ENCODE measurements around the gene COX14. TPM values are rescaled to one million over a fixed set of nuclear protein-coding genes. Genes with fewer than 3 reads are reported as not detected.
"Not testable (repeated sequence)": the region's sequence is repeated elsewhere in the genome, so short reads cannot be mapped to it uniquely, and the experiment has no call there.

The COX14 gene
- total RNA-seq, 1 donor from 2014 or later: 73.1 TPM

DNA sequence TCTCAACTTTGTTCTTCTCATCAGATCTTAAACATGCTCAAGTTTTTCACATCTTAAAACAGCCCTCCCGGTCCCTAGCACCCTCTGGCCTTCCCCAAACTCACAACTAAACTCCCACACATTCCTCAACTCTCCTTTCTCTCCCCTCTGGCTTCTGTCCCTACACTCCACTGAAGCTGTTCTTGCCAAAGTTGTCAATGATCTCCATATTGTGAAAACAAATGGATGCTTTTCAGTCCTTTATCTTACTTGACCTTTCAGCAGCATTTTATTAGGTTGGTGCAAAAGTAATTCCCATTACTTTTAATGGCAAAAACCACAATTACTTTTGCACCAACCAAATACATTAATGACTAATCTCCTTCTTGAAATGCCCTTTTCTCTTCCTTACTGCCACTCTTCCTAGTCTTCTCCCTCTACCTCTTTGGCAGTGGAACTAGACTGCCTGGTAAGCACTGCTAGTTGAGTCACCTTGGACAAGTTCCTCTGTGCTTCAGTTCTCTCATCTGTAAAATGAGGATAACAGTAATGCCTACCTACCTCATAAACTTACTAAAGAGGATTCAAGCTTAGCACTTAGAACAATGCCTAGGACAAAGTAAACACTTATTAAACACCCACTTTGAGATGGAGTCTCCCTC, 39.1 kb downstream of the COX14 start:
- no peak overlapping the region for H3K4me3 ChIP-seq (ENCODE audit: low read depth, low read length)
- TF ChIP-seq, protein P1, sequence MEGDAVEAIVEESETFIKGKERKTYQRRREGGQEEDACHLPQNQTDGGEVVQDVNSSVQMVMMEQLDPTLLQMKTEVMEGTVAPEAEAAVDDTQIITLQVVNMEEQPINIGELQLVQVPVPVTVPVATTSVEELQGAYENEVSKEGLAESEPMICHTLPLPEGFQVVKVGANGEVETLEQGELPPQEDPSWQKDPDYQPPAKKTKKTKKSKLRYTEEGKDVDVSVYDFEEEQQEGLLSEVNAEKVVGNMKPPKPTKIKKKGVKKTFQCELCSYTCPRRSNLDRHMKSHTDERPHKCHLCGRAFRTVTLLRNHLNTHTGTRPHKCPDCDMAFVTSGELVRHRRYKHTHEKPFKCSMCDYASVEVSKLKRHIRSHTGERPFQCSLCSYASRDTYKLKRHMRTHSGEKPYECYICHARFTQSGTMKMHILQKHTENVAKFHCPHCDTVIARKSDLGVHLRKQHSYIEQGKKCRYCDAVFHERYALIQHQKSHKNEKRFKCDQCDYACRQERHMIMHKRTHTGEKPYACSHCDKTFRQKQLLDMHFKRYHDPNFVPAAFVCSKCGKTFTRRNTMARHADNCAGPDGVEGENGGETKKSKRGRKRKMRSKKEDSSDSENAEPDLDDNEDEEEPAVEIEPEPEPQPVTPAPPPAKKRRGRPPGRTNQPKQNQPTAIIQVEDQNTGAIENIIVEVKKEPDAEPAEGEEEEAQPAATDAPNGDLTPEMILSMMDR (conservative IDR thresholded peaks at IDR 0.05; ENCODE audit: low read depth, low read length): no peak
- DNase-seq (ENCODE audit: low read depth): no peak

DNA sequence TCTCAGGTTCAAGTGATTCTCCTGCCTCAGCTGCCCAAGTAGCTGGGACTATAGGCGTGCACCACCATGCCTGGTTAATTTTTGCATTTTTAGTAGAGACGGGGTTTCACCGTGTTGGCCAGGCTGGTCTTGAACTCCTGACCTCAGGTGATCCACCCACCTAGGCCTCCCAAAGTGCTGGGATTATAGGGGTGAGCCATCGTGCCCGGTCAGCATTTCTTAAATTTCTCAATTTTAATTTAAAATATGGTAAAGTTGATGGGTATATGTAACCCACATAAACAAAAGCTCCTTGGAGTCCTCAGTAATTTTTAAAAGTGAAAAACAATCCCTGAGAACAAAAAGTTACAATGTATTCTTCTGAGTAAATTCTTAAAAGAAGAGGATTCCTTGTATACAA, 42.9 kb downstream of the COX14 start:
- DNase-seq (ENCODE audit: low read depth); H3K4me3 ChIP-seq (ENCODE audit: low read depth, low read length): not testable (repeated sequence)

GRCh38 chr12:50156641-50157040, 44.6 kb downstream of the COX14 start:
- DNase-seq (ENCODE audit: low read depth): no peak
- TF ChIP-seq, protein P1 (conservative IDR thresholded peaks at IDR 0.05; ENCODE audit: low read depth, low read length): no peak

GRCh38 chr12:50157259-50157658, 45.2 kb downstream of the COX14 start:
- H3K4me3 ChIP-seq (ENCODE audit: low read depth, low read length): no peak overlapping the region
- no peak for DNase-seq (ENCODE audit: low read depth)
- TF ChIP-seq, protein P1 (conservative IDR thresholded peaks at IDR 0.05; ENCODE audit: low read depth, low read length): no peak

More at GRCh38 chr12:50156641-50157040, 44.6 kb downstream of the COX14 start:
- no peak overlapping the region for H3K4me3 ChIP-seq (ENCODE audit: low read depth, low read length)

- DNase-seq (ENCODE audit: low read depth): no peak
- H3K4me3 ChIP-seq (ENCODE audit: low read depth, low read length): no peak overlapping the region
- TF ChIP-seq, protein P1 (conservative IDR thresholded peaks at IDR 0.05; ENCODE audit: low read depth, low read length): no peak
These were observed 48.6 kb downstream of the COX14 start for GRCh38 chr12:50160643-50161042.

GRCh38 chr12:50162230-50162629, 50.2 kb downstream of the COX14 start:
- TF ChIP-seq, protein P1 (conservative IDR thresholded peaks at IDR 0.05; ENCODE audit: low read depth, low read length): no peak
- no peak overlapping the region for H3K4me3 ChIP-seq (ENCODE audit: low read depth, low read length)
- no peak for DNase-seq (ENCODE audit: low read depth)

DNA sequence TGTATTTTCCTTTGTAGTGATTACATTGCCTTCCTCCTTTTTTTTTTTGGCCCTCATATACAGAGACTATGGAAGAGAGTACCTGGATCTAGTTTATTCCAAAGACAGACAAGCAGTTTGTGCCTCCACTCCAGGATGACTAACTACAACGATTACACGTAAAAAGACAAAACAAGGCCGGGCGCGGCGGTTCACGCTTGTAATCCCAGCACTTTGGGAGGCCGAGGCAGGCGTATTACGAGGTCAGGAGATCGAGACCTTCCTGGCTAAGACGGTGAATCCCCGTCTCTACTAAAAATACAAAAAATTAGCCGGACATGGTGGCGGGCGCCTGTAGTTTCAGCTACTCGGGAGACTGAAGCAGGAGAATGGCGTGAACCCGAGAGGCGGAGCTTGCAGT, 52.9 kb downstream of the COX14 start:
- TF ChIP-seq, protein P1 (conservative IDR thresholded peaks at IDR 0.05; ENCODE audit: low read depth, low read length): no peak
- DNase-seq (ENCODE audit: low read depth): no peak
- H3K4me3 ChIP-seq (ENCODE audit: low read depth, low read length): no peak overlapping the region

All from epithelial cell of proximal tubule (primary cell).